Urinary bladder (tissue), 4 donors: ENCODE results near the gene ATP8A2. TPM values are rescaled to one million over a fixed set of nuclear protein-coding genes. Genes with fewer than 3 reads are reported as not detected.
"Not testable (repeated sequence)": the region's sequence is repeated elsewhere in the genome, so short reads cannot be mapped to it uniquely, and the experiment has no call there.

ENCODE experiments used
- DNase-seq: peaks from one replicate; pipeline ENCODE4 v3.0.0-alpha.2; 2015; ENCODE audit errors: extremely low spot score
- H3K27ac ChIP-seq: one replicate; pipeline ENCODE4 v1.5.1; 2013; ENCODE audit warnings: low read depth, mild to moderate bottlenecking, moderate library complexity
- H3K36me3 ChIP-seq: one replicate; pipeline ENCODE4 v1.6.1; 2013; ENCODE audit warnings: mild to moderate bottlenecking, moderate library complexity; ENCODE audit not compliant: insufficient read depth
- H3K4me1 ChIP-seq: one replicate; pipeline ENCODE4 v1.6.1; 2013; ENCODE audit warnings: mild to moderate bottlenecking, moderate library complexity; ENCODE audit not compliant: insufficient read depth
- H3K4me3 ChIP-seq: one replicate; pipeline ENCODE4 v1.5.1; 2013; ENCODE audit warnings: low read depth, low read length
- WGBS: extraction: QIAGEN DNeasy Blood & Tissue Kit; methylation state at CpG from one replicate; pipeline ENCODE4 v1.1.7; 2013; 5-methylcytosine and 5-hydroxymethylcytosine counted together
- polyA plus RNA-seq: library from polyadenylated mRNA; stranded (reverse); fragments of 200-250 nt; gene quantifications from one replicate; pipeline ENCODE4 v1.2.3, GENCODE V29; 2013
- small RNA-seq: library from RNA; depleted of rRNA; stranded (forward); fragments of <200 nt; gene quantifications from one replicate; pipeline ENCODE3, GENCODE V24; 2014
- total RNA-seq: library from RNA; depleted of rRNA; stranded (reverse); fragments of >200 nt; gene quantifications from one replicate; pipeline ENCODE4 v1.2.3, GENCODE V29; 2014
- donor health status: healthy with polysubstance abuse.
- donor health status: healthy.

Gene ATP8A2
- total and polyA plus RNA-seq, 2 donors, result 1.4 to 1.5 TPM

- H3K27ac ChIP-seq, DNase-seq: not testable (repeated sequence)
- WGBS, result 11% methylated on average over 5 of the region's 7 CpGs
Measured at GRCh38 chr13:26072335-26072734, 700.6 kb downstream of the ATP8A2 start.

DNA sequence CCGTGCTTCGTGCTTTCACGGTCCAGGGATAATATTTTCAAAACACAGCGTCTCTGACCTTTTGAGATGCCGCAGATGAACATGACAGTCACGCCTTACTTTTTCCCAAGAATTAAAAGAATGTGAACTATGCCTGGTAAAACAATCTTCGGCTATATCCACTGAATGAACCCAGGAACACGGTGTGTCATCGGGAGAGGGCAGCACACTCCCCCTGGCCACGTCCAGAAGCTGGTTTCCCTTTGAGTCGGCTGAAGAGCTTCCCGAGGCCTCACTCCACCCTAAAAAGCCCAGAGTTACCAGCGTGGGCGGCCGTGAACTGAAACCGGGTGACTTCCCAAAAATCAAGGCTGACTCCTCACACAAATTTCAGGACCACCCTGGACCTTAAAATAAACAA lies 702.9 kb downstream of the ATP8A2 start:
- H3K4me1 ChIP-seq, result no peaks in the 10 kb centered on the region
- H3K4me3 ChIP-seq, result no peak overlapping the region
- WGBS, result 22% methylated on average over 16 of the region's 16 CpGs
- no peak overlapping the region for H3K27ac ChIP-seq
- no peak for DNase-seq
- H3K36me3 ChIP-seq, result no peaks in the 10 kb centered on the region

More at GRCh38 chr13:26072335-26072734, 700.6 kb downstream of the ATP8A2 start:
- H3K36me3 ChIP-seq, H3K4me1 ChIP-seq, H3K4me3 ChIP-seq: not testable (repeated sequence)

Small RNA genes within 50 kb of the gene (small RNA-seq; reads per million reads assigned to genes)
- gene RN7SL741P, result not detected
- not detected for gene RNU6-78P
- gene RNY1P3, result not detected

Other genes with a start within 250 kb of the ATP8A2 start
- 1.3 TPM for gene AMER2, start 199.7 kb upstream of the ATP8A2 start, total RNA-seq
- 0.01 TPM for gene AMER2, start 199.7 kb upstream of the ATP8A2 start, polyA plus RNA-seq
- gene MTMR6, start 84.5 kb upstream of the ATP8A2 start, total RNA-seq, result 35.1 TPM
- 17.6 TPM for gene MTMR6, start 84.5 kb upstream of the ATP8A2 start, polyA plus RNA-seq
- 117 TPM for gene NUP58, start 70.3 kb upstream of the ATP8A2 start, total RNA-seq
- 15.3 TPM for gene NUP58, start 70.3 kb upstream of the ATP8A2 start, polyA plus RNA-seq